Breast epithelium (tissue), 3 donors: ENCODE data around the gene AHI1.

Experiments
- CTCF ChIP-seq, 3 donors: fragments of 450-650 bp; IDR thresholded peaks; one replicate each; pipeline ENCODE4 v1.5.1; 2016 to 2017; ENCODE audit warnings: antibody characterized with exemption in 3 of 3, mild to moderate bottlenecking in 3 of 3, moderate library complexity in 3 of 3
- POLR2A ChIP-seq: fragments of 450-650 bp; IDR thresholded peaks from one replicate; pipeline ENCODE4 v1.6.1; 2016; ENCODE audit warnings: antibody characterized with exemption, mild to moderate bottlenecking, moderate library complexity
- POLR2AphosphoS5 ChIP-seq, 3 donors: sonication (generic); formaldehyde crosslinking; IDR thresholded peaks; one replicate each; pipeline ENCODE4 v1.6.1; 2017; ENCODE audit warnings: antibody characterized with exemption in 3 of 3

DNA sequence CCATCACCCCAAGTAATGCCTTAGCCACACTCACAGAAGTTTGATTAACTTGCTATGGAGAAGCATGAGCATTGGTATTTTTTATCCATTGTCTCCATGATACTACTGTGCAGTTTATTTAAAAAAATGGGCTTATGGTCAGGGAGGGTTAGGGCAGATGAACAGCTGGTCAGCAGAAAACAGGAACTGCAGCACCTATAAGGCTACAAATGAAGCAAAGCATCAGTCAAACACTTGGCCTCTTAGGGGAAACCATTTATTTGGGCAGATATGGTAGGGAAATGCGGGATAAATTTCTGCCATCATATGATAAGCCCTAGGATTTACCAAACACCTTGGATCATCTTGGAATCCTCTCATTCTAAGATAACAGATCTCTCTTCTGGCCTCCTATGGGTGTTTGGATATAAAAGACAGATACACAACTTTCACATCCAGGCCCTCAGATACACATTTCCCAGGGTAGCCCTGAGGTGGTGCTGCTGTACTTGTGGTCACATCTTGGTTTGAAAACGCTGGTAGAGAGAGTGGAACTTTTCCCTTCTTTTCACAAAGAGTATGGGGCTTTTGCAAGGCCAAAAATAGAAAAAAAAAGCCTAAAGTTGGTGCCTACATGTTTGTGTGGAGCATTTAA, 42.8 kb upstream of the AHI1 start:
- TF ChIP-seq CTCF (IDR thresholded peaks at IDR 0.05) (no peak), POLR2AphosphoS5 (IDR thresholded peaks at IDR 0.05) (no peak), POLR2A (no peak)
